GM19438 (cell line): ENCODE results near the gene ZNF593OS.

Source experiments
- ATAC-seq: cut with Tn5 transposase; IDR thresholded peaks from one replicate; pipeline ENCODE4 v1.9.1; 2021; ENCODE audit warnings: low read depth; ENCODE audit not compliant: unreplicated experiment

ZNF593OS gene

GRCh38 chr1:26160527-26161414 lies 10.9 kb downstream of the ZNF593OS start:
- ATAC-seq = no peak

- no peak for ATAC-seq
Measured at GRCh38 chr1:26159743-26160039, 11.9 kb downstream of the ZNF593OS start.

GRCh38 chr1:26158908-26159742 lies 12.5 kb downstream of the ZNF593OS start, which contains the start of gene FAM110D:
Gene FAM110D, plus strand, starts transcription at chr1:26159079. Its CDS starts 2,213 bp downstream, at chr1:26161292.
- no peak for ATAC-seq

GRCh38 chr1:26158271-26158907 lies 13.2 kb downstream of the ZNF593OS start:
- ATAC-seq = no peak

- ATAC-seq = no peak
Measured at GRCh38 chr1:26156285-26157038, 15.2 kb downstream of the ZNF593OS start.

GRCh38 chr1:26155370-26156284 lies 16.0 kb downstream of the ZNF593OS start:
- no peak for ATAC-seq

GRCh38 chr1:26154750-26155149 lies 16.9 kb downstream of the ZNF593OS start:
- no peak for ATAC-seq

GRCh38 chr1:26153966-26154532 lies 17.6 kb downstream of the ZNF593OS start:
- no peak for ATAC-seq

- no peak for ATAC-seq
Measured at GRCh38 chr1:26148887-26149286, 22.7 kb downstream of the ZNF593OS start.

GRCh38 chr1:26145960-26146294 lies 25.7 kb downstream of the ZNF593OS start:
- ATAC-seq = no peak

- ATAC-seq = no peak
Measured at GRCh38 chr1:26145041-26145959, 26.3 kb downstream of the ZNF593OS start.

- ATAC-seq = no peak
Measured at GRCh38 chr1:26142159-26142558, 29.5 kb downstream of the ZNF593OS start.

GRCh38 chr1:26138974-26139558 lies 32.6 kb downstream of the ZNF593OS start:
- ATAC-seq = no peak

- no peak for ATAC-seq
Measured at GRCh38 chr1:26134466-26134865, 37.2 kb downstream of the ZNF593OS start.

GRCh38 chr1:26132834-26133167 lies 38.8 kb downstream of the ZNF593OS start:
- no peak for ATAC-seq

- no peak for ATAC-seq
Measured at GRCh38 chr1:26132128-26132833, 39.4 kb downstream of the ZNF593OS start.

- no peak for ATAC-seq
Measured at GRCh38 chr1:26130695-26131094, 40.9 kb downstream of the ZNF593OS start.
